Renal cortex interstitium (tissue), 11 donors: ENCODE results near the gene FAM131C. TPM values are rescaled to one million over a fixed set of nuclear protein-coding genes. Genes with fewer than 3 reads are reported as not detected.
"Not testable (repeated sequence)": the region's sequence is repeated elsewhere in the genome, so short reads cannot be mapped to it uniquely, and the experiment has no call there.

ENCODE experiments used
- DNase-seq, 11 donors: peaks; one replicate each; pipeline ENCODE4 v3.0.0-alpha.2; 2013; ENCODE audit warnings: low read depth in 9 of 11, low spot score in 4 of 11; ENCODE audit errors: extremely low read depth in 1 of 11
- polyA plus RNA-seq, 3 donors: library from polyadenylated mRNA; unstranded; fragments of 120-200 nt; gene quantifications; one replicate each; pipeline ENCODE4 v1.2.1, GENCODE V29; 2013; ENCODE audit not compliant: insufficient read length in 3 of 3

FAM131C gene
- polyA plus RNA-seq, 3 donors: 1.9 to 2.7 (median 1.9) TPM

GRCh38 chr1:16110884-16111283 lies 37.4 kb upstream of the FAM131C start:
- DNase-seq: no peak

DNA sequence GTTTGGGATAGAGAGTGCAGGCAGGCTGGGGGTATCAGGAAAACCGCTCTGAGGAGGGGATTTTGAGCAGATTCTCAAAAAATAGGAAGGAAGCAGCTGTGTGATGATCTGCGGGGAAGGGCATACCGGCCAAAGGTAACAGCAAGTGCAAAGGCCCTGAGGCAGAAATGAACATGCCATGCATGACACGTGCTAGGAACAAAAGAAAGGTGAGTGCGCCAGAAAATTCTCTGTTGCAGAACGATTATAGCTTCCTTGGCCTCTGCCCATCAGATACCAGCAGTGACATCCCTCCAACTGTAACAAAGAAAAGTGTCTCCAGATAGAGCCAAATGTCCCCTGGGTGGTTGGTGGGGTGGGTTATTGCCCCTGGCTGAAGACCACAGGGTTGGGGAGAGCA lies 37.0 kb upstream of the FAM131C start:
- no peak for DNase-seq

- no peak for DNase-seq
Observed at GRCh38 chr1:16109571-16109970, 36.1 kb upstream of the FAM131C start.

- not testable (repeated sequence) for DNase-seq
Observed at GRCh38 chr1:16107039-16107438, 33.6 kb upstream of the FAM131C start.

DNA sequence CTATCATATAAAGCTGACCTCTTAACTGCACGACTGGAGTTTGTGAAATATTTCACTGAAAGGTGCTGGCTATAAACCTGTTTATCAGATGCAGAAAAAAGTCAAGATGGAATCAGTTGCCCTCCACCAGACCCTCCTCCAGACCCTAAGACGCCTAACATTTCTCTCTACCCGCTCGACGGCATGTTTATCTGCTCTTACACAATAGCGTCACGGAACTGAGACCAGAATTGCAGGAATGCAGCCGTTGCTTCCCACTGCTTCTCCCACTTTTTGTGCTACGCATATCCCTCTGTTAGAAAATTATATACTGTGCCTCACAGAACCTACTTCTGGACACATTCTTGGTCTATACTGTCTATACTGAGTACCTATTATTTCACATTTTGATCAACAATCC lies 28.2 kb upstream of the FAM131C start:
- no peak for DNase-seq

DNA sequence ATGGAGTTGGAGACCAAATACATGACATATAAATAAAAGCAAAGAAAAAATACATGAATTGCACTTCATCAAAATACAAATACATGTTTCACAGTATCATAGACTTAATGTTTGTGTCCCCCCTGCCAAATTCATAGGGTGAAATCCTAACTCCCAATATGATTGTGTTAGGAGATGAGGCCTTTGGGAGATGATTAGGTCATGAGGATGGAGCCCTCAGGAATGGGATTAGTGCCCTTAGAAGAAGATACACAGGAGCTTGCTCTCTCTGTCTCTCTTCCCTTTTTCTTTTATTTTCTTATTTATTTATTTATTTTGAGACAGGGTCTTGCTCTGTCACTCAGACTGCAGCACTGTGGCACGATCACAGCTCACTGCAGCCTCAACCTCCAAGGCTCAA lies 26.0 kb upstream of the FAM131C start:
- no peak for DNase-seq

GRCh38 chr1:16095447-16095846 lies 22.0 kb upstream of the FAM131C start:
- no peak for DNase-seq

DNA sequence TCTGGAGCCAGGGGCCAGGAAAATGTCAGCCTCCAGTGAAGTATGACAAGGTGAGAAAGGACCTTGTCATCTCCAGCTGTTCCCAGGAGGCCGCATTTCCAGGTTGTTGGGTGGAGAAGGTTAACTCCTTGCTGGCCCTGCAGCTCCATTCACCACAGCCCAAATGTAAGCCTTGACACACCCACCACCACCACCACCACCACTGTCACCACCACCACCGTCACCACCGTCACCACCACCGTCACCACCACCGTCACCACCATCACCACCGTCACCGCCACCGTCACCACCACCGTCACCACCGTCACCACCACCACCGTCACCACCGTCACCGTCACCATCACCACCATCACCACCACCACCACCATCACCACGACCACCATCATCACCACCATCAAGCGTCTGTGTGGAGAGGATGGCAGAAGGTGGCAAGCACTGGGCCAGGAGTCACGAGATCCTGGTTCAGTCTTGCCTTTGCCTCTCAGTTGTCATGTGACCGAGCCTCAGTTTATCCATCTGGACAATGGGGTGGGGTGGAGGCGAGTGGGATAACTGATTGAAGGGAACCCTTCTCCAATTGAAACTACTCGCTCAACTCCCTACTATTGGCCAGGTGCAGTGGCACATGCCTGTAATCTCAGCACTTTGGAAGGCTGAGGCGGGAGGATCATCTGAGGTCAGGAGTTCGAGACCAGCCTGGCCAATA lies 21.2 kb upstream of the FAM131C start:
- DNase-seq: no peak

- no peak for DNase-seq
Observed at GRCh38 chr1:16093611-16094010, 20.2 kb upstream of the FAM131C start.

DNA sequence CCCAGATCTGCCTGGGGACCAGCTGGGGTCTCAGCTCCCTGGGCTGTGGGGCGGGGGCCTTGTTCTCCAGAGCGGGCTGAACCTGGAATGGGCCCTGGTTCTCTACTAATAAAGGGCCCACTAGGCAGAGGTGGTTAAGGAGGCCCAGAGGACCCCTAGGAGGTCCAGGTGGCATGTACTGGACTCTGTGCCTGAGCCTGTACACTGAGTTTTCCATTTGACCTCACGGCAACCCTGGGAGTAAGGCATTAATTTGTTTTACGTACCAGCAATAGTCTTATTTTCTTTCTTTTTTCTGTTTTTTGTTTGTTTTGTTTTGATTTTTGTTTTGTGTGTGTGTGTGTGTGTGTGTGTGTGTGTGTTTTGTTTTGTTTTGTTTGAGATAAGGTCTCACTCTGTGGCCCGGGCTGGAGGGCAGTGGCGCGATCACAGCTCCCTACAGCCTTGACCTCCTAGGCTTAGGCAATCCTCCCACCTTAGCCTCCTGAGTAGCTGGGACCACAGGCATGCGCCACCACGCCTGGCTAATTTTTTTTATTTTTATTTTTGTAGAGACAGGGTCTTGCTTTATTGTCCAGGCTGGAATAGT lies 19.6 kb upstream of the FAM131C start:
- no peak for DNase-seq

DNA sequence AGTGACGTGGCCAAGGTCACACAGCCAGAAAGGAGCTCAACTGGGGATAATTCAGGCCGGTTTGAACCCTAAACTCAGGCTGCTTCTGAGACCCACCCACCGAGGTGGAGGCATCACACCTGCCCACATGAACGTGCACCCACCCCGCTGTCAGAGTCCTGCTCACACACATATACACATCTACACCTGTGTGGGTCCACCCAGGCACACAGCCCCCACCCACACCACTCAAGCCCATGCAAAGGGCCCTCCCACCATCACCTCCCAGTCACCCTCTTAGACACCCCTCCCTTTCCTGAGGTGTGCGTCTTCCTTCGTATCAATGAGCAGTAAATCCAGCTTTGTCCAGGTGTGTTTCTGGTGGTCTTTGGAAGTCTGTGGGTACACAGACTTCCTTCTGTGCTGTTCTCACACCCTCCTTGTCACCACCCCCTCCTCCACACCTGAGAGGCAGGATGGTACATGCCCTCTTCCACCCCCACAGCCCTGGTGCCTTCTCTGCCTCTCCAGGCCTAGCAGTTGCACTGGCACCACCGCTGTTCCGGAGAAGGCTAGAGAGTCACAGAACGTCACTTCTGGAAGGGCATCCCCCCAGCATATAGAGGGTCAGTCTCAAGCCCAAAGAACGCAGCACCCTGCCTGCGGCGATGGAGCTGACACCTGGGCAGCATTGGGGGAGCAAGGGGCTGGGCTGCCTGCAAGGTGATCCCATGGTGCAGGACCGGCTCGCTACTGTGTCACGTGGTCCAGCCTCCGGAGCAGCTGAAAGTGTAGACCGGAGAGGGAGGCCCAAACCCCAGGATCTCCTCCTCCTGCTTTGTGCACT lies 18.9 kb upstream of the FAM131C start:
- no peak for DNase-seq

GRCh38 chr1:16091296-16091695 lies 17.8 kb upstream of the FAM131C start:
- DNase-seq: no peak

DNA sequence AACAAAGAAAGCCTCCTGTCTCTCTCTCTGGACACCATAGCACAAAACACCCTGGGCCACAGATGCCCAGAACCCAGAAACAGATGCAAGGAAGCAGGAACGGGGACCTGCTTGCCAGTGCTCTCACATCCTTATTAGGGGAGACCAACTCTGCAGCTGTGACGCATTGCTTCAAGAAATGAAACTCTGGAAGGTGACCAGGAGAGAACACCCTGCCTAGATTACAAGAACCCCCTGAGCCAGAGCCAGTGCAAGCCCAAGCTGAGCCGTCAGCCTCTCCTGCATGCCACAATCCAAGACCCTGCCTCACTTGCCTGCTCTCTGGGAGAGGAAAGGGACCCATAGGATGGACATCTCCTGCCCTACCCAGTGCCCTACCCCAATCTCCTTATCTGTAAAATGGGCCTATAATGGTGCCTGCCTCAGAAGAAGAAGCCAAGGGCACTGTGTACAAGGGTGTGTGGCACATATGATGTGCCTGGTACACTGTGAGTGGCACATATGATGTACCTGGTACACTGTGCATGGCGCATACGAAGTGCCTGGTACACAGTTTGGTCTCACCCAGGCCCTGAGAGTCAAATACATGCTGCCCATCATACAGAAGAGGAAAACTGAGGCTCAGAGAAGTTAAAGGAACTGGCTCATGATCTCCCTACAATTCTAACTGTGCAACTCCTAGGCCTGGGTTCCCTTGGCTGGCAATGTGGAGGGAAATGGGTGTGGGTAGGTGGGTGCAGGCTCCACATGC lies 16.8 kb upstream of the FAM131C start:
- DNase-seq: no peak

- DNase-seq: no peak
Observed at GRCh38 chr1:16088996-16089395, 15.5 kb upstream of the FAM131C start.

DNA sequence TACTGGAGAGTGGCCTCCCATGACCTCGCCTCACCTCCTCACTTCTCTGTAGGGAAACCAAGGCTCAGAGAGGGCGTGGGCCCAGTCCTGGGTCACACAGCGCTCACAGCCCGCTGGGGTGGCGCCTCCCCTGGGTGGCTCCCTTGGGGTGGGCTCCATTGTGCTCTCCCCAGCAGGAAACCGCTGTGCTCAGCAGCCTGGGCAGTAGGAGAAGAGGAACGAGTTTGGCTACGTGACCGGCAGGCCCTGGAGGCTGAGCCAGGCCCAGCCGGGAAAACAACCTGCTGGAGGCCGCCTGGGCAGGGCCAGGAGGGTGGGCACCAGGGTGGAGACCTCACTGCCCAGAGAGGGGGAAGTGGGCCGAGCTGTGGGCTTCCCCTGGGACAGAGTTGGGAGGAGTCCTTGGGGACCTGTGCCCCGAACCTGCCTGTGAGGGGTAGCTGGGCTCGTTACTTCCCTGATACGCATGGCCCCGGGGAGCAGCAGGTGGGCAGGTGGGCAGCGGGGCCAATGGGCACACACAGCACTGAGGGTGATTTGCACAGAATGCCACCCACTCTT lies 15.0 kb upstream of the FAM131C start:
- DNase-seq: no peak

- DNase-seq: no peak
Observed at GRCh38 chr1:16087733-16088132, 14.3 kb upstream of the FAM131C start.

DNA sequence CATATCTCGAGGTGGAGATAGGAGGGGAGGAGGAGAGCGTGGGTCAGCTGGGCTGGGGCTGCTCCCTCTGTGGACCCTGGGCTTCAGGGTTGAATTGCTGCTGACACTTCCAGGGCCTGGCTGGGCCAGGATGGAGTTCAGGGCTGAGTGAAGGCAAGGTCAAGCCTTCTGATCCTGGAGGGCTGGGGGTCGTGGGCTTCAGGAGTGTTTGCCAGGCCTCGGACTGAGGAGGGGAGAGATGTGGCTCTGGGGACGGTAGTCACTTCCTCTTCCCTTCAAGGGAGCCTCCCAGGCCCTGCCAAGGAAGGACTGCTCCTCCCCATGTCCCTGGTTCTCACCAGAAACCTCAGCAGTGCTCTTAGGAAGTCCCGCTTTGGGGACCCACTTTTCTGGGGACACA lies 12.1 kb upstream of the FAM131C start:
- DNase-seq: no peak

GRCh38 chr1:16083486-16083885 lies 10.0 kb upstream of the FAM131C start:
- DNase-seq: no peak

DNA sequence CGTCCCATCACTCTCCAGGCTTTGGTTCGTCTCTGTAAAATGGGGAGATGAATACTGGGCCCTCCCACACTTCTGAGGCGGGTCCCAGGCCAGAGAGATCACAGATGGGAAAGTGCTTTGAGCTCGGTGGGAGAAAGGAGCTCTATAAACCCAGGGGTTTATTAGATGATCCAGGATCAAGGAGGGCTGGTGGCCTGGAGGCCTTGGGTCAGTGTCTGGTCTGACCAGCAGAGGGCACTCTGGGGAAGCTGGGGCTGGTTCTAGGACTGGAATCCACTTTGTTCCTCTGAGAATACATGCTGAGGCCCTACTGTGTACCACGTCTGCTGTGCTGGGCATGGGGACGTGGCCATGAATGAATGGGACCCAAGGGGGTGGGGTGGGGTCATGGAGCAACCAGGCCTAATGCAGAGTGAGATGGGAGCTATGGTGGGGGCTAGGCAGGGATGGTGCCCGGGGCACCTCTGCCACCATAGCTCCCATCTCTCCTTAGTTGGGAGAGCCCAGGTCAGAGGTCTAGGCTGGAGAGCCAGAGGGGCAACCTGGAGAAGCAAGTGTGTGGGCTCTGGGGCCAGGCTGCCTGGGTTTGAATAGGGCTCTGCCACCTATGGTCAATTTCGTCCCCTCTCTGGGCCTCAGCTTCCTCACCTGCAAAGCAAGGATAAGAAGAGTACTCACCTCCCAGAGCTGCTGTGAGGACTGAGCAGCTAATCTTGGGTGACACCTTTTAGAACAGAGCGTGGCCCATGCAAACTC lies 9.0 kb upstream of the FAM131C start:
- no peak for DNase-seq
